ENCODE results near the gene DPH1. TPM values are rescaled to one million over a fixed set of nuclear protein-coding genes. Genes with fewer than 3 reads are reported as not detected.

DPH1 gene
- total and polyA plus RNA-seq, 2 of the 4 experiments (the other 2 are of a cell fraction) = 24.4 to 49.9 TPM

DNA sequence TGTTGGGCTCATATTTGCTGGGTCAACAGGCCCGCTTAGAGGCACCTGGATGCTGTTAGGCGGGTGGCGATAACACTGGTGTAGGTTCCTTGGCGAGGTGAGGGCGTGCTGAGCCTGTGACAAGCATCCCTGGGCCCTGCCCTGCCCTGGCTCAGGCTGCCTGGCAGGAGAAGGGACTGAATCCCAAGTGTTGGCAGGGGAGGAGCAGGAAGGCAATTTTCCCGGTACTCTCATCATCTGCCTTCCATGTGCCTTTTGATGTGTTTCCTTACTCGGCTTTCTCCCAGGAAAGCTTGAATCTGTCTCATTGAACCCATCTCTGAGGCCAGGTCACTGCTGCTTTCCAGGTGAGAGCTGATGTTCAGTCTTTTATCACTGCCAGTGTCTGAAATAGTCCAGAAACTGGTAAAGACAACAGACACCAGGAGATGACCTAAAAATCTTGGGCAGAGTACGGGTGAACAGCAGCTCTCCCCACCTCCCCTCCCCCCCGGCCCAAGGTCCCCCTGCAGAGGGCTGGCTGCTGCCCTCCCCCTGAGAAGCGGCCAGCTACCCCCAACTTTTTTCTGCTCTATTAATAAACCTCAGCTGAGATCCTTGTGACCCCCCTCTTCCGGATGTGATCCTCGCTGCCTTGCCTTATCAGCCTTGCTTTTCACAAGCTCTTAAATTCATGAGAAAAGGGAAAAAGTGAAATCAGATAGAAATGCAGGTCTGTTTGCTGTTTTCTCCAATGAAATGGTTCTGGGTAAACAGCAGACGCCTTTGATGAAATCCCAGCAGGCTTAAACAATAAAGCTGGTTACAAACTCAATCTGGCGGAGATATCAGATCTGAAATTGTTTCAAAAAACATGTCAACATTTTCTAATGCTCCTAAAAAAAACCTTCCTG lies 33.8 kb upstream of the DPH1 start:
- intact Hi-C loops (cut with micrococcal nuclease) = no loop called here
- POLR2A ChIA-PET (ENCODE audit: unreplicated experiment) = no interaction called here
- no peak for TF ChIP-seq MAZ (IDR thresholded peaks at IDR 0.05; ENCODE audit: borderline replicate concordance, low read depth, low read length)
- no peaks in the 10 kb centered on the region for H4K20me1 ChIP-seq (ENCODE audit: insufficient read depth, low read length)
- H3K4me1 ChIP-seq (ENCODE audit: control insufficient read depth, insufficient read depth, low read length) = peaks cover 11% of the 10 kb centered on the region
- no peak overlapping the region for H3K23ac ChIP-seq (ENCODE audit: low read depth, low read length)
- peaks cover 17% of the 10 kb centered on the region for H3K27me3 ChIP-seq (ENCODE audit: control insufficient read depth, insufficient read depth, low read length)
- H3K4me3 ChIP-seq (ENCODE audit: insufficient read depth, low read depth, low read length) = no peak overlapping the region
- H2BK20ac ChIP-seq (ENCODE audit: low read depth, low read length) = no peak overlapping the region
- no peak overlapping the region for H4K5ac ChIP-seq (ENCODE audit: low read depth, low read length)
- no peak overlapping the region for H2AK9ac ChIP-seq (replicated peaks; ENCODE audit: low read depth, low read length, poor library complexity)
- no peaks in the 10 kb centered on the region for H3K36me3 ChIP-seq (ENCODE audit: control insufficient read depth, insufficient read depth, low read length)
- CTCF ChIA-PET = no interaction called here
- H3K9me1 ChIP-seq (ENCODE audit: insufficient read depth, low read length) = no peaks in the 10 kb centered on the region
- H3K4ac ChIP-seq (ENCODE audit: low read depth, low read length) = no peak overlapping the region
- BruUV-seq (replicated peaks) = no TSS peak
- H2AK5ac ChIP-seq (ENCODE audit: low read depth, low read length) = no peak overlapping the region
- no peak overlapping the region for H3K9ac ChIP-seq (ENCODE audit: low read depth, low read length)
- no peak overlapping the region for H4K8ac ChIP-seq (ENCODE audit: low read depth in 2 of 2, low read length in 2 of 2)
- H4K91ac ChIP-seq (ENCODE audit: insufficient read depth, low read depth, low read length) = no peak overlapping the region
- no peak for ATAC-seq (ENCODE audit: low read depth)
- no peak overlapping the region for H2BK15ac ChIP-seq (ENCODE audit: low read depth, low read length)
- H2BK120ac ChIP-seq (ENCODE audit: low read depth, low read length) = no peak overlapping the region
- WGBS, 2 experiments (ENCODE audit: extremely low coverage in 2 of 2, insufficient read length in 1 of 2) = 73% methylated on average over 2 of the region's 14 CpGs; no CpG with 5 or more reads in 1 of the 2 experiments
- dilution Hi-C loops (cut with HindIII; ENCODE audit: low sequenced_read_pairs, unreplicated experiment) = no loop called here
- H2BK5ac ChIP-seq (ENCODE audit: low read depth, low read length, poor library complexity, severe bottlenecking) = no peak overlapping the region
- no peak overlapping the region for H3K27ac ChIP-seq (ENCODE audit: insufficient read depth, low read length)
- no peak overlapping the region for H3K18ac ChIP-seq (ENCODE audit: low read depth, low read length)
- no peaks in the 10 kb centered on the region for H3K9me3 ChIP-seq (ENCODE audit: control insufficient read depth, insufficient read depth, low read length)
- H2AFZ ChIP-seq (replicated peaks; ENCODE audit: low read length, poor library complexity) = no peak overlapping the region
- H3K56ac ChIP-seq (ENCODE audit: extremely low read depth, insufficient read depth, low read length) = no peak overlapping the region
- in situ Hi-C loops (cut with MboI; ENCODE audit: low sequenced_read_pairs) = no loop called here
- DNase-seq = no peak
- no peak overlapping the region for H3K14ac ChIP-seq (replicated peaks; ENCODE audit: low read depth, low read length)
- no peaks in the 10 kb centered on the region for H3K79me1 ChIP-seq (ENCODE audit: low read depth in 1 of 2, low read length in 2 of 2)
- no peak overlapping the region for H3K4me2 ChIP-seq (ENCODE audit: low read depth, low read length)
